ENCODE data around the gene OR8H3. TPM values are rescaled to one million over a fixed set of nuclear protein-coding genes. Genes with fewer than 3 reads are reported as not detected.
"Not testable (repeated sequence)": the region's sequence is repeated elsewhere in the genome, so short reads cannot be mapped to it uniquely, and the experiment has no call there.

The OR8H3 gene
- total RNA-seq = not detected in 2 replicates

- DNase-seq (ENCODE audit: extremely low read depth, low read depth, low spot score) = no peak
These were observed at the start of gene OR8H3 for GRCh38 chr11:56122073-56122472. Gene OR8H3 (plus strand): TSS chr11:56122373. CDS start chr11:56122373, 0 bp downstream.

GRCh38 chr11:56089697-56090096 is 32.5 kb upstream of the OR8H3 start:
- no peak for DNase-seq (ENCODE audit: extremely low read depth, low read depth, low spot score)

DNA sequence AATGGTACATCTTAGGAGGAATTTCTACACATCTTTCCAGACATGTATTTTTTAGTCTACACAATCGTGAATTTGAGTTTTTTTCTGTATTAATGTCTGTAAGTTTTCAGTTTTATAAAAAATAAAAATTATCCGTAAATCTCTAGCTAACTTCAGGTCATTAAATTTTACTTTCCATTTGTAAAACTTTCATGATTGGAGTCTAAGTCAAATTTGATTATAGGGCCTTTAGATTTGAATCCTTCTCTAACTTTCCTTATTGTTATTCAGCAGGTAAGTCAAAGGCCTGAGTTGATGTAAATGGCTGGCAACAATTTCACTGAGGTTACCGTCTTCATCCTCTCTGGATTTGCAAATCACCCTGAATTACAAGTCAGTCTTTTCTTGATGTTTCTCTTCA is 29.2 kb upstream of the OR8H3 start, which contains the start of gene OR8I2:
Gene OR8I2, plus strand, starts transcription at position 301 of the 400 bp plus-strand sequence. Its CDS starts 0 bp downstream, at position 301.
- DNase-seq (ENCODE audit: extremely low read depth, low read depth, low spot score) = no peak

- no peak for DNase-seq (ENCODE audit: extremely low read depth, low read depth, low spot score)
These were observed 18.9 kb upstream of the OR8H3 start, which contains the start of gene OR8H2 for GRCh38 chr11:56103210-56103737. Gene OR8H2 (plus strand): TSS chr11:56103687. CDS start chr11:56105043, 1,356 bp downstream.

GRCh38 chr11:56140151-56140661 is 18.0 kb downstream of the OR8H3 start, which contains the start of gene OR8J3:
Gene OR8J3 (minus strand): TSS chr11:56140201. CDS start chr11:56137718, 2,483 bp downstream.
- DNase-seq (ENCODE audit: extremely low read depth, low read depth, low spot score) = no peak

DNA sequence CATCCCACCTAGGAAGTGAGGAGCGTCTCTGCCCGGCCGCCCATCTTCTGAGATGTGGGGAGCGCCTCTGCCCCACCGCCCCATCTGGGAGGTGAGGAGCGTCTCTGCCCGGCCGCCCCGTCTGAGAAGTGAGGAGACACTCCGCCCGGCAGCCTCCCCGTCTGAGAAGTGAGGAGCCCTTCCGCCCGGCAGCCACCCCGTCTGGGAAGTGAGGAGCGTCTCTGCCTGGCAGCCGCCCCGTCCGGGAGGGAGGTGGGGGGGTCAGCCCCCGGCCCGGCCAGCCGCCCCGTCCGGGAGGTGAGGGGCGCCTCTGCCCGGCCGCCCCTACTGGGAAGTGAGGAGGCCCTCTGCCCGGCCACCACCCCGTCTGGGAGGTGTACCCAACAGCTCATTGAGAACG is 21.5 kb downstream of the OR8H3 start:
- DNase-seq (ENCODE audit: extremely low read depth, low read depth, low spot score) = not testable (repeated sequence)

- no peak for DNase-seq (ENCODE audit: extremely low read depth, low read depth, low spot score)
These were observed 29.2 kb downstream of the OR8H3 start for GRCh38 chr11:56151376-56151775.

- DNase-seq (ENCODE audit: extremely low read depth, low read depth, low spot score) = no peak
These were observed 30.2 kb downstream of the OR8H3 start for GRCh38 chr11:56152333-56152732.

GRCh38 chr11:56160217-56160616 is 38.0 kb downstream of the OR8H3 start, which contains the start of gene OR8K5:
Gene OR8K5 (minus strand): TSS chr11:56160317. CDS start chr11:56160317, 0 bp downstream.
- DNase-seq (ENCODE audit: extremely low read depth, low read depth, low spot score) = no peak

- no peak for DNase-seq (ENCODE audit: extremely low read depth, low read depth, low spot score)
These were observed 41.6 kb downstream of the OR8H3 start for GRCh38 chr11:56163804-56164203.

GRCh38 chr11:56172256-56172830 is 50.2 kb downstream of the OR8H3 start:
- no peak for DNase-seq (ENCODE audit: extremely low read depth, low read depth, low spot score)

Other genes with a start within 250 kb of the OR8H3 start
- gene TRIM51, start 239.1 kb upstream of the OR8H3 start, total RNA-seq = not detected in 2 replicates
- not detected in 2 replicates for gene OR5W2, start 207.8 kb upstream of the OR8H3 start, total RNA-seq
- gene OR5I1, start 186.0 kb upstream of the OR8H3 start, total RNA-seq = not detected in 2 replicates
- gene OR10AG1, start 152.4 kb upstream of the OR8H3 start, total RNA-seq = not detected in 2 replicates
- gene OR5F1, start 127.7 kb upstream of the OR8H3 start, total RNA-seq = not detected in 2 replicates
- not detected in 2 replicates for gene OR5AS1, start 94.7 kb upstream of the OR8H3 start, total RNA-seq
- not detected in 2 replicates for gene OR8I2, start 29.1 kb upstream of the OR8H3 start, total RNA-seq
- not detected in 2 replicates for gene OR8H2, start 18.7 kb upstream of the OR8H3 start, total RNA-seq
- not detected in 2 replicates for gene OR8J3, start 17.8 kb downstream of the OR8H3 start, total RNA-seq
- not detected in 2 replicates for gene OR8K5, start 37.9 kb downstream of the OR8H3 start, total RNA-seq
- not detected in 2 replicates for gene OR5J2, start 54.2 kb downstream of the OR8H3 start, total RNA-seq
- gene OR5T2, start 111.9 kb downstream of the OR8H3 start, total RNA-seq = not detected in 2 replicates
- not detected in 2 replicates for gene OR5T3, start 129.9 kb downstream of the OR8H3 start, total RNA-seq
- gene OR5T1, start 151.8 kb downstream of the OR8H3 start, total RNA-seq = not detected in 2 replicates
- gene OR8H1, start 169.9 kb downstream of the OR8H3 start, total RNA-seq = not detected in 2 replicates
- not detected in 2 replicates for gene OR8K3, start 192.8 kb downstream of the OR8H3 start, total RNA-seq
- gene OR8K1, start 223.7 kb downstream of the OR8H3 start, total RNA-seq = not detected in 2 replicates
- gene OR8J1, start 231.9 kb downstream of the OR8H3 start, total RNA-seq = not detected in 2 replicates